NCI-H2196 (cell line): ENCODE data around the gene SLC4A3.

Experiments
- DNase-seq: peaks from one replicate; lab custom pipeline; 2025; ENCODE audit not compliant: unreplicated experiment; lab: John Stamatoyannopoulos, UW

Gene SLC4A3

GRCh38 chr2:219613461-219614070, 13.9 kb upstream of the SLC4A3 start:
- DNase-seq = no peak

- DNase-seq = no peak
Measured at GRCh38 chr2:219614076-219614860, 13.2 kb upstream of the SLC4A3 start.

- DNase-seq = no peak
Measured at GRCh38 chr2:219615036-219615435, 12.4 kb upstream of the SLC4A3 start.

GRCh38 chr2:219615894-219616293, 11.5 kb upstream of the SLC4A3 start:
- DNase-seq = no peak

- no peak for DNase-seq
Measured at GRCh38 chr2:219616550-219616949, 10.9 kb upstream of the SLC4A3 start.

- no peak for DNase-seq
Measured at GRCh38 chr2:219618733-219619122, 8.7 kb upstream of the SLC4A3 start.

- DNase-seq = no peak
Measured at GRCh38 chr2:219619235-219619634, 8.2 kb upstream of the SLC4A3 start.

- DNase-seq = no peak
Measured at GRCh38 chr2:219620546-219620945, 6.9 kb upstream of the SLC4A3 start.

- DNase-seq = no peak
Measured at GRCh38 chr2:219621935-219622334, 5.5 kb upstream of the SLC4A3 start.

GRCh38 chr2:219622472-219622871, 5.0 kb upstream of the SLC4A3 start:
- no peak for DNase-seq

- no peak for DNase-seq
Measured at GRCh38 chr2:219624565-219624964, 2.9 kb upstream of the SLC4A3 start.

GRCh38 chr2:219625179-219625578, 2.3 kb upstream of the SLC4A3 start:
- DNase-seq = no peak

- DNase-seq = no peak
Measured at GRCh38 chr2:219626540-219626939, 890 bp upstream of the SLC4A3 start.

GRCh38 chr2:219628235-219628985, 980 bp downstream of the SLC4A3 start:
- DNase-seq = no peak

GRCh38 chr2:219628986-219629901, 1.8 kb downstream of the SLC4A3 start:
- DNase-seq = no peak

- DNase-seq = no peak
Measured at GRCh38 chr2:219629976-219630695, 2.7 kb downstream of the SLC4A3 start.

GRCh38 chr2:219630770-219631405, 3.5 kb downstream of the SLC4A3 start:
- DNase-seq = no peak

GRCh38 chr2:219631406-219631891, 4.0 kb downstream of the SLC4A3 start:
- DNase-seq = no peak

GRCh38 chr2:219631904-219632759, 4.7 kb downstream of the SLC4A3 start:
- DNase-seq = no peak
